ENCODE data around the gene PRKD1. TPM values are rescaled to one million over a fixed set of nuclear protein-coding genes. Genes with fewer than 3 reads are reported as not detected.

The PRKD1 gene
- total RNA-seq, 1 experiment from 2014 or later, result 1.2 TPM

GRCh38 chr14:29722831-29723230, 204.8 kb downstream of the PRKD1 start:
- intact Hi-C loops (cut with micrococcal nuclease), result no loop called here

GRCh38 chr14:29721586-29721985, 206.1 kb downstream of the PRKD1 start:
- DNase-seq (no peak), ATAC-seq (no peak)
- no peak overlapping the region for H3K4me2 ChIP-seq (ENCODE audit: low read length)
- no peak overlapping the region for H3K9ac ChIP-seq (ENCODE audit: low read length)
- CTCF ChIA-PET, result no interaction called here
- no peaks in the 10 kb centered on the region for H3K9me3 ChIP-seq (ENCODE audit: low read length)
- no peak overlapping the region for H3K4me3 ChIP-seq (ENCODE audit: low read length)
- POLR2A ChIA-PET (ENCODE audit: unreplicated experiment), result no interaction called here
- no peak overlapping the region for H2AFZ ChIP-seq (ENCODE audit: low read length)
- no peaks in the 10 kb centered on the region for H3K79me2 ChIP-seq (ENCODE audit: low read length)
- H3K27me3 ChIP-seq (ENCODE audit: low read length), result no peaks in the 10 kb centered on the region
- no peak overlapping the region for H3K27ac ChIP-seq (ENCODE audit: low read length)
- H3K4me1 ChIP-seq (ENCODE audit: insufficient read depth, low read length), result no peaks in the 10 kb centered on the region
- no peaks in the 10 kb centered on the region for H3K9me2 ChIP-seq (replicated peaks; ENCODE audit: low read length)
- BruUV-seq (replicated peaks), result no TSS peak
- no peaks in the 10 kb centered on the region for H3K36me3 ChIP-seq (ENCODE audit: low read depth, low read length)
- H4K20me1 ChIP-seq (ENCODE audit: low read length), result no peaks in the 10 kb centered on the region
- intact Hi-C loops (cut with micrococcal nuclease), result no loop called here
- TF ChIP-seq EZH2phosphoT487 (IDR thresholded peaks at IDR 0.05; ENCODE audit: borderline replicate concordance, low read length) (no peak), EZH2 (IDR thresholded peaks at IDR 0.05; ENCODE audit: low read length, unreplicated experiment) (no peak), CTCF (conservative IDR thresholded peaks at IDR 0.05; ENCODE audit: low read depth, low read length) (no peak)
- H3F3A ChIP-seq (ENCODE audit: low read length, unreplicated experiment), result no peaks in the 10 kb centered on the region

More at GRCh38 chr14:29722831-29723230, 204.8 kb downstream of the PRKD1 start:
- H3K4me3 ChIP-seq (ENCODE audit: low read length), result no peak overlapping the region
- no peak overlapping the region for H3K9ac ChIP-seq (ENCODE audit: low read length)
- H3K27ac ChIP-seq (ENCODE audit: low read length), result no peak overlapping the region
- no peaks in the 10 kb centered on the region for H3F3A ChIP-seq (ENCODE audit: low read length, unreplicated experiment)
- no peak overlapping the region for H3K4me2 ChIP-seq (ENCODE audit: low read length)
- DNase-seq, result no peak
- no peaks in the 10 kb centered on the region for H3K79me2 ChIP-seq (ENCODE audit: low read length)
- H3K27me3 ChIP-seq (ENCODE audit: low read length), result no peaks in the 10 kb centered on the region
- TF ChIP-seq EZH2phosphoT487 (IDR thresholded peaks at IDR 0.05; ENCODE audit: borderline replicate concordance, low read length) (no peak), EZH2 (IDR thresholded peaks at IDR 0.05; ENCODE audit: low read length, unreplicated experiment) (no peak), CTCF (conservative IDR thresholded peaks at IDR 0.05; ENCODE audit: low read depth, low read length) (no peak)
- ChIA-PET POLR2A (ENCODE audit: unreplicated experiment) (no interaction called here), CTCF (interaction anchor here (0.5 kb wide), 1 partner anchor 186 kb away, joined by 3 read pairs; no protein-coding TSS in a partner anchor)
- no TSS peak for BruUV-seq (replicated peaks)
- no peaks in the 10 kb centered on the region for H3K9me3 ChIP-seq (ENCODE audit: low read length)
- ATAC-seq, result no peak
- no peak overlapping the region for H2AFZ ChIP-seq (ENCODE audit: low read length)
- no peaks in the 10 kb centered on the region for H4K20me1 ChIP-seq (ENCODE audit: low read length)
- no peaks in the 10 kb centered on the region for H3K4me1 ChIP-seq (ENCODE audit: insufficient read depth, low read length)
- H3K9me2 ChIP-seq (replicated peaks; ENCODE audit: low read length), result no peaks in the 10 kb centered on the region
- no peaks in the 10 kb centered on the region for H3K36me3 ChIP-seq (ENCODE audit: low read depth, low read length)

- no peak overlapping the region for H3K9ac ChIP-seq (ENCODE audit: low read length)
- ATAC-seq, result no peak
- CTCF ChIA-PET, result no interaction called here
Observed at GRCh38 chr14:29717901-29718300, 209.7 kb downstream of the PRKD1 start.

More at GRCh38 chr14:29717901-29718300, 209.7 kb downstream of the PRKD1 start:
- no peaks in the 10 kb centered on the region for H3K79me2 ChIP-seq (ENCODE audit: low read length)
- H3K4me1 ChIP-seq (ENCODE audit: insufficient read depth, low read length), result no peaks in the 10 kb centered on the region
- no peak for TF ChIP-seq EZH2 (IDR thresholded peaks at IDR 0.05; ENCODE audit: low read length, unreplicated experiment)
- TF ChIP-seq EZH2phosphoT487 (IDR thresholded peaks at IDR 0.05; ENCODE audit: borderline replicate concordance, low read length), result no peak
- TF ChIP-seq CTCF (conservative IDR thresholded peaks at IDR 0.05; ENCODE audit: low read depth, low read length), result no peak
- no peak overlapping the region for H3K27ac ChIP-seq (ENCODE audit: low read length)
- H2AFZ ChIP-seq (ENCODE audit: low read length), result no peak overlapping the region
- no peaks in the 10 kb centered on the region for H3K27me3 ChIP-seq (ENCODE audit: low read length)
- H3F3A ChIP-seq (ENCODE audit: low read length, unreplicated experiment), result no peaks in the 10 kb centered on the region
- DNase-seq, result no peak
- no peak overlapping the region for H3K4me2 ChIP-seq (ENCODE audit: low read length)
- no peaks in the 10 kb centered on the region for H3K9me2 ChIP-seq (replicated peaks; ENCODE audit: low read length)
- no peaks in the 10 kb centered on the region for H3K36me3 ChIP-seq (ENCODE audit: low read depth, low read length)
- intact Hi-C loops (cut with micrococcal nuclease), result no loop called here
- H3K9me3 ChIP-seq (ENCODE audit: low read length), result no peaks in the 10 kb centered on the region
- no peaks in the 10 kb centered on the region for H4K20me1 ChIP-seq (ENCODE audit: low read length)
- BruUV-seq (replicated peaks), result no TSS peak
- H3K4me3 ChIP-seq (ENCODE audit: low read length), result no peak overlapping the region
- POLR2A ChIA-PET (ENCODE audit: unreplicated experiment), result no interaction called here
